ENCODE data around the gene HPS5.

Gene HPS5

GRCh38 chr11:18366286-18366685 lies 44.3 kb upstream of the HPS5 start:
- Histone ChIP-seq H3K27ac (no peak overlapping the region), H3K9me3 (ENCODE audit: severe bottlenecking) (no peaks in the 10 kb centered on the region), H3K4me3 (ENCODE audit: low read depth, low read length) (no peak overlapping the region), H3K36me3 (peaks cover 50% of the 10 kb centered on the region), H3K27me3 (ENCODE audit: insufficient read depth, low read depth, severe bottlenecking) (no peaks in the 10 kb centered on the region)
- TF ChIP-seq, protein P1, sequence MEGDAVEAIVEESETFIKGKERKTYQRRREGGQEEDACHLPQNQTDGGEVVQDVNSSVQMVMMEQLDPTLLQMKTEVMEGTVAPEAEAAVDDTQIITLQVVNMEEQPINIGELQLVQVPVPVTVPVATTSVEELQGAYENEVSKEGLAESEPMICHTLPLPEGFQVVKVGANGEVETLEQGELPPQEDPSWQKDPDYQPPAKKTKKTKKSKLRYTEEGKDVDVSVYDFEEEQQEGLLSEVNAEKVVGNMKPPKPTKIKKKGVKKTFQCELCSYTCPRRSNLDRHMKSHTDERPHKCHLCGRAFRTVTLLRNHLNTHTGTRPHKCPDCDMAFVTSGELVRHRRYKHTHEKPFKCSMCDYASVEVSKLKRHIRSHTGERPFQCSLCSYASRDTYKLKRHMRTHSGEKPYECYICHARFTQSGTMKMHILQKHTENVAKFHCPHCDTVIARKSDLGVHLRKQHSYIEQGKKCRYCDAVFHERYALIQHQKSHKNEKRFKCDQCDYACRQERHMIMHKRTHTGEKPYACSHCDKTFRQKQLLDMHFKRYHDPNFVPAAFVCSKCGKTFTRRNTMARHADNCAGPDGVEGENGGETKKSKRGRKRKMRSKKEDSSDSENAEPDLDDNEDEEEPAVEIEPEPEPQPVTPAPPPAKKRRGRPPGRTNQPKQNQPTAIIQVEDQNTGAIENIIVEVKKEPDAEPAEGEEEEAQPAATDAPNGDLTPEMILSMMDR (IDR thresholded peaks at IDR 0.05; ENCODE audit: low read depth, low read length) = no peak
- no peak for DNase-seq

GRCh38 chr11:18365741-18366140 lies 43.8 kb upstream of the HPS5 start:
- TF ChIP-seq, protein P1 (IDR thresholded peaks at IDR 0.05; ENCODE audit: low read depth, low read length) = no peak
- no peak for DNase-seq
- H3K9me3 ChIP-seq (ENCODE audit: severe bottlenecking) = no peaks in the 10 kb centered on the region
- no peak overlapping the region for H3K4me3 ChIP-seq (ENCODE audit: low read depth, low read length)
- H3K36me3 ChIP-seq = peaks cover 56% of the 10 kb centered on the region
- no peaks in the 10 kb centered on the region for H3K27me3 ChIP-seq (ENCODE audit: insufficient read depth, low read depth, severe bottlenecking)
- no peak overlapping the region for H3K27ac ChIP-seq

GRCh38 chr11:18364495-18365073 lies 42.6 kb upstream of the HPS5 start:
- no peaks in the 10 kb centered on the region for H3K27me3 ChIP-seq (ENCODE audit: insufficient read depth, low read depth, severe bottlenecking)
- H3K9me3 ChIP-seq (ENCODE audit: severe bottlenecking) = no peaks in the 10 kb centered on the region
- no peak for DNase-seq
- no peak overlapping the region for H3K27ac ChIP-seq
- TF ChIP-seq, protein P1 (IDR thresholded peaks at IDR 0.05; ENCODE audit: low read depth, low read length) = no peak
- H3K36me3 ChIP-seq = peaks cover 56% of the 10 kb centered on the region
- H3K4me3 ChIP-seq (ENCODE audit: low read depth, low read length) = no peak overlapping the region

- peaks cover 65% of the 10 kb centered on the region for H3K36me3 ChIP-seq
Observed at GRCh38 chr11:18361154-18361553, 39.2 kb upstream of the HPS5 start.

DNA sequence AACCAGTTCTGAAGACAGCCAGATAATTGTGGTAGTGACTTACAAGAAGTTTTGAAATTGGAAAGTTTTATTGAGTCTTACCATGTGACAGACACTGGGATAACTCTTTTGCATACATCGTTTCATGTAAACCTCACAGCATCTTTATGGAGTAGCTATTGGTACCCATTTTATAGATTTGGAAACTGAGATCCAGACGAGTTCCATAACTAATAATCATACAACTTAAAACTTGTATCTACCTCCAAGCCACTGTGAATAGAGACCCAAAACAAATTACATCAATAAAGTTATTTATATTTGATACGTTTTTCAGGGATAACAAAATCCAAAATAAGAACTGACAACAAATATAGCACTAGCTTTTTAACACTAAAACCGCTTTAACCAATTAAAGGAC lies 36.7 kb upstream of the HPS5 start:
- Histone ChIP-seq H3K27ac (no peak overlapping the region), H3K4me3 (ENCODE audit: low read depth, low read length) (no peak overlapping the region), H3K9me3 (ENCODE audit: severe bottlenecking) (no peaks in the 10 kb centered on the region), H3K36me3 (peaks cover 55% of the 10 kb centered on the region), H3K27me3 (ENCODE audit: insufficient read depth, low read depth, severe bottlenecking) (no peaks in the 10 kb centered on the region)
- TF ChIP-seq, protein P1 (IDR thresholded peaks at IDR 0.05; ENCODE audit: low read depth, low read length) = no peak
- no peak for DNase-seq

More at GRCh38 chr11:18361154-18361553, 39.2 kb upstream of the HPS5 start:
- Histone ChIP-seq H3K9me3 (ENCODE audit: severe bottlenecking) (no peaks in the 10 kb centered on the region), H3K4me3 (ENCODE audit: low read depth, low read length) (no peak overlapping the region), H3K27me3 (ENCODE audit: insufficient read depth, low read depth, severe bottlenecking) (no peaks in the 10 kb centered on the region), H3K27ac (no peak overlapping the region)
- TF ChIP-seq, protein P1 (IDR thresholded peaks at IDR 0.05; ENCODE audit: low read depth, low read length) = no peak
- DNase-seq = no peak

- Histone ChIP-seq H3K27me3 (ENCODE audit: insufficient read depth, low read depth, severe bottlenecking) (no peaks in the 10 kb centered on the region), H3K36me3 (peaks cover 48% of the 10 kb centered on the region), H3K4me3 (ENCODE audit: low read depth, low read length) (no peak overlapping the region), H3K9me3 (ENCODE audit: severe bottlenecking) (no peaks in the 10 kb centered on the region), H3K27ac (no peak overlapping the region)
- TF ChIP-seq, protein P1 (IDR thresholded peaks at IDR 0.05; ENCODE audit: low read depth, low read length) = no peak
- no peak for DNase-seq
Observed at GRCh38 chr11:18352581-18352980, 30.6 kb upstream of the HPS5 start.
